G401 (cell line): ENCODE data around the gene SIX1. TPM values are rescaled to one million over a fixed set of nuclear protein-coding genes. Genes with fewer than 3 reads are reported as not detected.

ENCODE experiments used
- DNase-seq: peaks from one replicate; pipeline ENCODE4 v3.0.0-alpha.2; 2015; ENCODE audit warnings: low spot score
- in situ Hi-C: cut with HindIII; loops from 2 replicates; pipeline ENCODE4 v1.10.0; 2016; ENCODE audit warnings: low sequenced_read_pairs, mixed read lengths
- total RNA-seq: library from RNA; depleted of rRNA; stranded (reverse); fragments of >200 nt; shearing (Covaris generic); gene quantifications from 2 replicates; pipeline ENCODE4 v1.2.3, GENCODE V29; 2014

The SIX1 gene
- total RNA-seq, 1 experiment from 2014 or later = 0.58 TPM

- DNase-seq = no peak
- in situ Hi-C loops = no loop called here
Observed at GRCh38 chr14:60645126-60645741, 4.0 kb downstream of the SIX1 start.

GRCh38 chr14:60644666-60645065, 4.6 kb downstream of the SIX1 start:
- in situ Hi-C loops = no loop called here
- DNase-seq = no peak

- DNase-seq = no peak
- in situ Hi-C loops = no loop called here
Observed at GRCh38 chr14:60643463-60644314, 5.6 kb downstream of the SIX1 start.

GRCh38 chr14:60643141-60643462, 6.2 kb downstream of the SIX1 start:
- in situ Hi-C loops = no loop called here
- DNase-seq = no peak

- no peak for DNase-seq
- in situ Hi-C loops = no loop called here
Observed at GRCh38 chr14:60642270-60643140, 6.8 kb downstream of the SIX1 start.

GRCh38 chr14:60641742-60642269, 7.5 kb downstream of the SIX1 start:
- in situ Hi-C loops = no loop called here
- no peak for DNase-seq

GRCh38 chr14:60640859-60641741, 8.2 kb downstream of the SIX1 start:
- in situ Hi-C loops = no loop called here

GRCh38 chr14:60639674-60640073, 9.6 kb downstream of the SIX1 start:
- DNase-seq = no peak
- in situ Hi-C loops = no loop called here

More at GRCh38 chr14:60640859-60641741, 8.2 kb downstream of the SIX1 start:
- DNase-seq = no peak

- in situ Hi-C loops = no loop called here
- no peak for DNase-seq
Observed at GRCh38 chr14:60637479-60638315, 11.6 kb downstream of the SIX1 start.

- DNase-seq = no peak
- in situ Hi-C loops = no loop called here
Observed at GRCh38 chr14:60636879-60637478, 12.3 kb downstream of the SIX1 start.

- no peak for DNase-seq
- in situ Hi-C loops = no loop called here
Observed at GRCh38 chr14:60634153-60634552, 15.1 kb downstream of the SIX1 start.

GRCh38 chr14:60632777-60633176, 16.5 kb downstream of the SIX1 start:
- in situ Hi-C loops = no loop called here
- DNase-seq = no peak

GRCh38 chr14:60632257-60632656, 17.0 kb downstream of the SIX1 start:
- DNase-seq = no peak
- in situ Hi-C loops = no loop called here

- in situ Hi-C loops = no loop called here
- no peak for DNase-seq
Observed at GRCh38 chr14:60631842-60632241, 17.4 kb downstream of the SIX1 start.

- DNase-seq = no peak
Observed at GRCh38 chr14:60630129-60630528, 19.1 kb downstream of the SIX1 start.

GRCh38 chr14:60628892-60629291, 20.4 kb downstream of the SIX1 start:
- no peak for DNase-seq
- in situ Hi-C loops = no loop called here

More at GRCh38 chr14:60630129-60630528, 19.1 kb downstream of the SIX1 start:
- in situ Hi-C loops = no loop called here

GRCh38 chr14:60622917-60623257, 26.4 kb downstream of the SIX1 start:
- in situ Hi-C loops = no loop called here

More at GRCh38 chr14:60622917-60623257, 26.4 kb downstream of the SIX1 start:
- no peak for DNase-seq
